Thymus (tissue), 11 donors: Measurements from ENCODE around the gene CAV3. TPM values are rescaled to one million over a fixed set of nuclear protein-coding genes. Genes with fewer than 3 reads are reported as not detected.

Source experiments
- DNase-seq, 9 donors: peaks; one replicate each; pipeline ENCODE4 v3.0.0-alpha.2; 2013; ENCODE audit warnings: low spot score in 9 of 9, low read depth in 6 of 9, missing footprints in 1 of 9
- H3K27ac ChIP-seq, 2 donors: one replicate each; pipeline ENCODE4 v1.5.1; 2013; ENCODE audit warnings: control low read depth in 1 of 2, low read depth in 1 of 2, low read length in 1 of 2, mild to moderate bottlenecking in 1 of 2, moderate library complexity in 1 of 2
- H3K27me3 ChIP-seq, 2 donors: one replicate each; pipeline ENCODE4 v1.5.1; 2013; ENCODE audit warnings: low read length in 1 of 2; ENCODE audit not compliant: control insufficient read depth in 2 of 2, insufficient read depth in 1 of 2
- H3K36me3 ChIP-seq, 2 donors: one replicate each; pipeline ENCODE4 v1.5.1; 2013; ENCODE audit warnings: low read length in 1 of 2, mild to moderate bottlenecking in 1 of 2, moderate library complexity in 1 of 2; ENCODE audit not compliant: control insufficient read depth in 2 of 2, insufficient read depth in 2 of 2
- H3K4me1 ChIP-seq, 2 donors: one replicate each; pipeline ENCODE4 v1.5.1; 2013; ENCODE audit warnings: low read length in 2 of 2; ENCODE audit not compliant: control insufficient read depth in 2 of 2, insufficient read depth in 2 of 2
- H3K4me3 ChIP-seq, 2 donors: one replicate each; pipeline ENCODE4 v1.5.1; 2013; ENCODE audit warnings: low read length in 2 of 2, control low read depth in 1 of 2, mild to moderate bottlenecking in 1 of 2
- H3K9me3 ChIP-seq, 2 donors: one replicate each; pipeline ENCODE4 v1.5.1; 2013; ENCODE audit warnings: low read length in 1 of 2, mild to moderate bottlenecking in 1 of 2; ENCODE audit not compliant: control insufficient read depth in 2 of 2, insufficient read depth in 1 of 2
- WGBS: extraction: QIAGEN DNeasy Blood & Tissue Kit; methylation state at CpG from one replicate; pipeline ENCODE4 v1.1.7; 2013; 5-methylcytosine and 5-hydroxymethylcytosine counted together
- polyA plus RNA-seq: library from polyadenylated mRNA; stranded (reverse); fragments of 200-250 nt; gene quantifications from one replicate; pipeline ENCODE4 v1.2.3, GENCODE V29; 2013
- total RNA-seq: library from RNA; stranded (reverse); fragments of 120-200 nt; gene quantifications from one replicate; pipeline ENCODE4 v1.2.4, GENCODE V29; 2013
- donor health status: healthy.

Gene CAV3
- total and polyA plus RNA-seq, 2 donors, result 0.38 to 1.2 TPM

GRCh38 chr3:8776406-8776805 is 42.8 kb downstream of the CAV3 start:
- whole genome bisulfite sequencing, result 86% methylated on average over 4 of the region's 4 CpGs
- Histone ChIP-seq H3K36me3 (no peaks in the 10 kb centered on the region), H3K27ac (no peak overlapping the region), H3K4me1 (no peaks in the 10 kb centered on the region), H3K4me3 (no peak overlapping the region), H3K27me3 (no peaks in the 10 kb centered on the region), H3K9me3 (no peaks in the 10 kb centered on the region)
- no peak for DNase-seq

GRCh38 chr3:8777201-8777977 is 43.8 kb downstream of the CAV3 start:
- no peaks in the 10 kb centered on the region for H3K9me3 ChIP-seq
- H3K36me3 ChIP-seq, result no peaks in the 10 kb centered on the region
- H3K4me3 ChIP-seq, result no peak overlapping the region
- WGBS, result 92% methylated on average over 5 of the region's 5 CpGs
- no peak overlapping the region for H3K27ac ChIP-seq
- no peak for DNase-seq
- H3K27me3 ChIP-seq, result no peaks in the 10 kb centered on the region
- H3K4me1 ChIP-seq, result no peaks in the 10 kb centered on the region

- no peak overlapping the region for H3K4me3 ChIP-seq
- no peak overlapping the region for H3K27ac ChIP-seq
- H3K27me3 ChIP-seq, result no peaks in the 10 kb centered on the region
- no peaks in the 10 kb centered on the region for H3K36me3 ChIP-seq
- DNase-seq, result no peak
- H3K4me1 ChIP-seq, result no peaks in the 10 kb centered on the region
- no peaks in the 10 kb centered on the region for H3K9me3 ChIP-seq
- 83% methylated on average over 5 of the region's 5 CpGs for WGBS
Observed at GRCh38 chr3:8777978-8778267, 44.3 kb downstream of the CAV3 start.

- DNase-seq, result no peak
- Histone ChIP-seq H3K4me3 (no peak overlapping the region), H3K4me1 (no peaks in the 10 kb centered on the region), H3K27ac (no peak overlapping the region), H3K36me3 (no peaks in the 10 kb centered on the region), H3K9me3 (no peaks in the 10 kb centered on the region), H3K27me3 (no peaks in the 10 kb centered on the region)
- 96% methylated on average over 5 of the region's 5 CpGs for WGBS
Observed at GRCh38 chr3:8778475-8778874, 44.9 kb downstream of the CAV3 start.

GRCh38 chr3:8780279-8780678 is 46.7 kb downstream of the CAV3 start:
- H3K36me3 ChIP-seq, result no peaks in the 10 kb centered on the region
- no peak for DNase-seq
- no peak overlapping the region for H3K27ac ChIP-seq
- no peak overlapping the region for H3K4me3 ChIP-seq
- no peaks in the 10 kb centered on the region for H3K9me3 ChIP-seq
- H3K4me1 ChIP-seq, result no peaks in the 10 kb centered on the region
- H3K27me3 ChIP-seq, result no peaks in the 10 kb centered on the region

- no peaks in the 10 kb centered on the region for H3K4me1 ChIP-seq
- DNase-seq, result no peak
- WGBS, result 83% methylated on average over 3 of the region's 3 CpGs
Observed at GRCh38 chr3:8784676-8785435, 51.3 kb downstream of the CAV3 start.

GRCh38 chr3:8790529-8790928 is 56.9 kb downstream of the CAV3 start:
- no peak for DNase-seq
- Histone ChIP-seq H3K9me3 (no peaks in the 10 kb centered on the region), H3K4me1 (no peaks in the 10 kb centered on the region), H3K4me3 (no peak overlapping the region), H3K27me3 (no peaks in the 10 kb centered on the region), H3K36me3 (no peaks in the 10 kb centered on the region), H3K27ac (no peak overlapping the region)
- 96% methylated on average over 2 of the region's 2 CpGs for WGBS

More at GRCh38 chr3:8784676-8785435, 51.3 kb downstream of the CAV3 start:
- Histone ChIP-seq H3K4me3 (no peak overlapping the region), H3K9me3 (no peaks in the 10 kb centered on the region), H3K36me3 (no peaks in the 10 kb centered on the region), H3K27ac (no peak overlapping the region), H3K27me3 (no peaks in the 10 kb centered on the region)

- no peak overlapping the region for H3K4me3 ChIP-seq
- H3K36me3 ChIP-seq, result no peaks in the 10 kb centered on the region
- no peaks in the 10 kb centered on the region for H3K27me3 ChIP-seq
- no peaks in the 10 kb centered on the region for H3K9me3 ChIP-seq
- no peak for DNase-seq
- no peaks in the 10 kb centered on the region for H3K4me1 ChIP-seq
- WGBS, result 95% methylated on average over 7 of the region's 7 CpGs
- H3K27ac ChIP-seq, result no peak overlapping the region
Observed at GRCh38 chr3:8793242-8793641, 59.6 kb downstream of the CAV3 start.

- Histone ChIP-seq H3K4me1 (no peaks in the 10 kb centered on the region), H3K9me3 (no peaks in the 10 kb centered on the region), H3K27ac (no peak overlapping the region), H3K4me3 (no peak overlapping the region), H3K36me3 (no peaks in the 10 kb centered on the region), H3K27me3 (no peaks in the 10 kb centered on the region)
- 94% methylated on average over 3 of the region's 3 CpGs for WGBS
- DNase-seq, result no peak
Observed at GRCh38 chr3:8794247-8794646, 60.6 kb downstream of the CAV3 start.
